Colonic mucosa (tissue), 4 donors: ENCODE data around the gene CCDC170. TPM values are rescaled to one million over a fixed set of nuclear protein-coding genes. Genes with fewer than 3 reads are reported as not detected.
"Not testable (repeated sequence)": the region's sequence is repeated elsewhere in the genome, so short reads cannot be mapped to it uniquely, and the experiment has no call there.

Experiments
- DNase-seq: peaks from one replicate; pipeline ENCODE4 v3.0.0-alpha.2; 2020
- H3K27ac ChIP-seq: fragments of 200-600 bp; one replicate; pipeline ENCODE4 v1.8.0; 2021
- H3K27me3 ChIP-seq: fragments of 200-600 bp; one replicate; pipeline ENCODE4 v1.8.0; 2021
- H3K36me3 ChIP-seq: fragments of 200-600 bp; one replicate; pipeline ENCODE4 v1.8.0; 2021
- H3K4me1 ChIP-seq: fragments of 200-600 bp; one replicate; pipeline ENCODE4 v1.8.0; 2021; ENCODE audit warnings: mild to moderate bottlenecking
- H3K4me3 ChIP-seq: fragments of 200-600 bp; one replicate; pipeline ENCODE4 v1.8.0; 2021
- H3K9ac ChIP-seq, 2 donors: one replicate each; pipeline ENCODE4 v1.7.0; 2013; ENCODE audit warnings: control low read depth in 2 of 2, low read depth in 2 of 2, low read length in 2 of 2
- H3K9me3 ChIP-seq: fragments of 200-600 bp; one replicate; pipeline ENCODE4 v1.8.0; 2021
- CTCF ChIP-seq: fragments of 200-600 bp; IDR thresholded peaks from one replicate; pipeline ENCODE4 v1.8.0; 2022; ENCODE audit warnings: antibody characterized with exemption, mild to moderate bottlenecking
- intact Hi-C: fragments of 100-400 bp; cut with DNase I; formaldehyde crosslinking; loops from one replicate; pipeline ENCODE4 v1.14.1; 2022
- total RNA-seq, 2 donors: library from RNA; stranded (reverse); fragmentation: NEBNext Ultra II Directional in 1 of 2; extraction: Animal tissue kit (Norgen Biotek cat#: 25700) in 1 of 2; gene quantifications; one replicate each; pipeline ENCODE4 v1.2.1, GENCODE V29; 2021
- donor health status: healthy.
- donor health status: DM: no; HTN: no; CAD: no.
- donor health status: DM: no; HTN: no; CAD: no.

CCDC170 gene
- total RNA-seq, 2 donors from 2014 or later, result 0.77 to 0.86 TPM

DNA sequence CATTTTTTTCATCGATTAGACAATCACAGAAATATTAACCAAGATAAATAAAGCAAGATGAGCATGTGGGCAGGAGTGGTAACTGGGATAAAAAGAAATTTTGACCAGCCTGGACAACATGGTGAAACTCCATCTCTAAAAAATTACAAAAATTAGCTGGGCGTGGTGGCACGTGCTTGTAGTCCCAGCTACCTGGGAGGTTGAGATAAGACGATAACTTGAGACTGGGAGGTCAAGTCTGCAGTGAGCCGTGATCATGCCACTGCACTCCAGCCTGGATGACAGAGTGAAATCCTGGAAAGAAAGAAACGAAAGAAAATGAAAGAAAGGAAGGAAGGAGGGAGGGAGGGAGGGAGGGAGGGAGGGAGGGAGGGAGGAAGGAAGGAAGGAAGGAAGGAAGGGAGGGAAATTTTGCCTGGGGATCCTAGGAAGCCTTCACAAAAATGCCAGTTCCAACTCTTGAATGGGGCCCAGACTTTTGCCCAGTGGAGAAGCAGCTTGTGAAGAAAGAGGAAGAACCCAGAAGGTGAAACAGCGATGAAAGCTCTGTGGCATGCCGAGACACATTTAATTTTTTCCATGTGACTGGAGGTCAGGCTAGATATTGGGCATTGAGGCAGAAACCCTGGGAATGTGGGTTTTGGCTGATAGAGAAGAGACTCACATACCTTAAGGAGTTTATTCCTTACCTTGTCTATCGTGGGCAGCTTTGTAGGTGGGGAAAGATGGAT is 20.3 kb downstream of the CCDC170 start:
- no peaks in the 10 kb centered on the region for H3K36me3 ChIP-seq
- no peak overlapping the region for H3K27ac ChIP-seq
- H3K27me3 ChIP-seq, result no peaks in the 10 kb centered on the region
- H3K4me3 ChIP-seq, result no peak overlapping the region
- TF ChIP-seq CTCF, result no peak
- no peaks in the 10 kb centered on the region for H3K9me3 ChIP-seq
- H3K9ac ChIP-seq, result no peak overlapping the region
- no peak for DNase-seq
- intact Hi-C loops, result no loop called here
- no peaks in the 10 kb centered on the region for H3K4me1 ChIP-seq

- intact Hi-C loops, H3K9me3 ChIP-seq, H3K9ac ChIP-seq, H3K36me3 ChIP-seq, H3K4me3 ChIP-seq, H3K27ac ChIP-seq, H3K4me1 ChIP-seq, DNase-seq, H3K27me3 ChIP-seq: not testable (repeated sequence)
Observed at GRCh38 chr6:151518992-151519391, 25.2 kb downstream of the CCDC170 start.

DNA sequence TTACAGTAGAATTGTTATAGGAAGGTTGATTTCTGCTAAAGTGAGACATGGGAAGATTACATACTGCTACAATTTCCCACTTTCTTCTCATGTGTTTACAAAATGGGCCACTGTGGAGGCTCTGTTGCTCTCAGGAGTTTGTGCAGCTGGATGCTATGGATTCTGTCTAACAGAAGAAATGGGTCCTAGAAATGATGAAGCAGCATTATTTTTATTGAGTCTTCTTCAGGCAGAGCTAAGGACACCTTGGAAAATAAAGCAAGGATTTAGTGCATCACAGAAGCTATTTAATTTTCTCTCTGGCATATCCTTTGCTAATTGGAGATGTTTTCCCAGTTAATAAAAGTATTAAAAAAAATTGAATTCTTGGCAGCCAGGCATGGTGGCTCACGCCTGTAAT is 29.2 kb downstream of the CCDC170 start:
- H3K36me3 ChIP-seq, result no peaks in the 10 kb centered on the region
- intact Hi-C loops, result no loop called here
- no peak for DNase-seq
- H3K27me3 ChIP-seq, result no peaks in the 10 kb centered on the region
- H3K4me1 ChIP-seq, result no peaks in the 10 kb centered on the region
- no peak overlapping the region for H3K4me3 ChIP-seq
- no peak for TF ChIP-seq CTCF
- H3K9me3 ChIP-seq, result no peaks in the 10 kb centered on the region
- no peak overlapping the region for H3K27ac ChIP-seq
- H3K9ac ChIP-seq, result no peak overlapping the region

DNA sequence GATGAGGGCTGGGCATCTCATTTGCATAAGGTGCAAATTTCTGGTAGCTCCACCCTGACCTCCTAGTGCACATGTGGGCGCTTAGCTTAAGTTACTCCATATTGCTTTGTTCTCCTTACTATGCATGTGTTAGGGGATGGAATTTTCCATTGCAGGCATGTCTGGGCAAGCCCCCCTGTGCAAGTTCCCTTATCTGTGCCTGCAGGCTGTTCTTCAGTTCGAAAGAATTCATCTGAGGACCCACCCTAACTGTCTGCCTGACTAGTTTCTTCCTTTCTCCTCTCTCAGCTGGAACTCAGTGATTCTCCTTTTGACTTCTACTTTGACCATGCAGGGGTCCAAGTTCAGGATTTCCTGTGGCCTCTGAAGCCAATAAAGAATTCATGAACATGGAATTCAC is 30.2 kb downstream of the CCDC170 start:
- no peak for DNase-seq
- TF ChIP-seq CTCF, result no peak
- no peak overlapping the region for H3K27ac ChIP-seq
- H3K4me3 ChIP-seq, result no peak overlapping the region
- no peak overlapping the region for H3K9ac ChIP-seq
- intact Hi-C loops, result no loop called here
- no peaks in the 10 kb centered on the region for H3K9me3 ChIP-seq
- no peaks in the 10 kb centered on the region for H3K36me3 ChIP-seq
- H3K4me1 ChIP-seq, result no peaks in the 10 kb centered on the region
- H3K27me3 ChIP-seq, result no peaks in the 10 kb centered on the region

- Histone ChIP-seq H3K9me3 (no peaks in the 10 kb centered on the region), H3K4me3 (no peak overlapping the region), H3K36me3 (no peaks in the 10 kb centered on the region), H3K27ac (no peak overlapping the region), H3K9ac (no peak overlapping the region), H3K27me3 (no peaks in the 10 kb centered on the region), H3K4me1 (no peaks in the 10 kb centered on the region)
- no peak for TF ChIP-seq CTCF
- intact Hi-C loops, result no loop called here
- no peak for DNase-seq
Observed at GRCh38 chr6:151534576-151534975, 40.8 kb downstream of the CCDC170 start.

- no peak for DNase-seq
- intact Hi-C loops, result no loop called here
- no peaks in the 10 kb centered on the region for H3K27me3 ChIP-seq
- TF ChIP-seq CTCF, result no peak
- no peak overlapping the region for H3K4me3 ChIP-seq
- no peaks in the 10 kb centered on the region for H3K36me3 ChIP-seq
- H3K9ac ChIP-seq, result no peak overlapping the region
- H3K9me3 ChIP-seq, result no peaks in the 10 kb centered on the region
- no peak overlapping the region for H3K27ac ChIP-seq
- H3K4me1 ChIP-seq, result no peaks in the 10 kb centered on the region
Observed at GRCh38 chr6:151535476-151536187, 41.8 kb downstream of the CCDC170 start.
